HG03103 (cell line): ENCODE measurements around the gene FHIT.

Source experiments
- ATAC-seq: cut with Tn5 transposase; IDR thresholded peaks from one replicate; pipeline ENCODE4 v1.9.1; 2021; ENCODE audit warnings: low read depth; ENCODE audit not compliant: unreplicated experiment

FHIT gene

GRCh38 chr3:60392501-60392900, 858.8 kb downstream of the FHIT start:
- ATAC-seq = no peak

- no peak for ATAC-seq
These were observed 860.0 kb downstream of the FHIT start for GRCh38 chr3:60391292-60391691.

GRCh38 chr3:60388731-60389130, 862.5 kb downstream of the FHIT start:
- no peak for ATAC-seq

GRCh38 chr3:60386306-60386705, 864.9 kb downstream of the FHIT start:
- ATAC-seq = no peak

GRCh38 chr3:60384341-60384740, 866.9 kb downstream of the FHIT start:
- no peak for ATAC-seq

- ATAC-seq = no peak
These were observed 867.9 kb downstream of the FHIT start for GRCh38 chr3:60383345-60383744.

GRCh38 chr3:60366486-60366885, 884.8 kb downstream of the FHIT start:
- ATAC-seq = no peak

GRCh38 chr3:60365360-60365759, 885.9 kb downstream of the FHIT start:
- no peak for ATAC-seq

- ATAC-seq = no peak
These were observed 886.8 kb downstream of the FHIT start for GRCh38 chr3:60364475-60364874.

GRCh38 chr3:60363817-60364216, 887.4 kb downstream of the FHIT start:
- no peak for ATAC-seq

- no peak for ATAC-seq
These were observed 895.4 kb downstream of the FHIT start for GRCh38 chr3:60355825-60356224.

GRCh38 chr3:60351481-60351880, 899.8 kb downstream of the FHIT start:
- ATAC-seq = no peak

GRCh38 chr3:60344340-60344739, 906.9 kb downstream of the FHIT start:
- ATAC-seq = no peak

GRCh38 chr3:60343831-60344230, 907.4 kb downstream of the FHIT start:
- no peak for ATAC-seq

- no peak for ATAC-seq
These were observed 911.9 kb downstream of the FHIT start for GRCh38 chr3:60339304-60339703.

GRCh38 chr3:60337421-60337820, 913.8 kb downstream of the FHIT start:
- ATAC-seq = no peak

- no peak for ATAC-seq
These were observed 915.2 kb downstream of the FHIT start for GRCh38 chr3:60336061-60336460.

- no peak for ATAC-seq
These were observed 917.5 kb downstream of the FHIT start for GRCh38 chr3:60333710-60334109.

GRCh38 chr3:60330107-60330506, 921.1 kb downstream of the FHIT start:
- no peak for ATAC-seq

- no peak for ATAC-seq
These were observed 925.6 kb downstream of the FHIT start for GRCh38 chr3:60325610-60326170.

- ATAC-seq = no peak
These were observed 927.6 kb downstream of the FHIT start for GRCh38 chr3:60323651-60324050.

GRCh38 chr3:60323180-60323579, 928.1 kb downstream of the FHIT start:
- no peak for ATAC-seq

- no peak for ATAC-seq
These were observed 928.9 kb downstream of the FHIT start for GRCh38 chr3:60322298-60322856.
